Subcutaneous adipose tissue (tissue), 4 donors: ENCODE data around the gene SPRR2B. TPM values are rescaled to one million over a fixed set of nuclear protein-coding genes. Genes with fewer than 3 reads are reported as not detected.

Experiments
- CTCF ChIP-seq: fragments of 450-650 bp; IDR thresholded peaks from one replicate; pipeline ENCODE4 v1.5.1; 2016; ENCODE audit warnings: low read depth, mild to moderate bottlenecking, control low read depth, antibody characterized with exemption, moderate library complexity
- small RNA-seq: library from RNA; depleted of rRNA; stranded (forward); fragments of <200 nt; gene quantifications from one replicate; pipeline ENCODE3, GENCODE V24; 2016
- total RNA-seq, 4 donors: library from RNA; depleted of rRNA; stranded (reverse); fragments of >200 nt; gene quantifications; one replicate each; pipeline ENCODE4 v1.1.0, GENCODE V29; 2016

SPRR2B gene
- total RNA-seq, 4 donors from 2014 or later = not detected

GRCh38 chr1:153028766-153029165 is 42.6 kb downstream of the SPRR2B start:
- no peak for TF ChIP-seq CTCF

GRCh38 chr1:153025797-153026196 is 45.6 kb downstream of the SPRR2B start:
- TF ChIP-seq CTCF = no peak

DNA sequence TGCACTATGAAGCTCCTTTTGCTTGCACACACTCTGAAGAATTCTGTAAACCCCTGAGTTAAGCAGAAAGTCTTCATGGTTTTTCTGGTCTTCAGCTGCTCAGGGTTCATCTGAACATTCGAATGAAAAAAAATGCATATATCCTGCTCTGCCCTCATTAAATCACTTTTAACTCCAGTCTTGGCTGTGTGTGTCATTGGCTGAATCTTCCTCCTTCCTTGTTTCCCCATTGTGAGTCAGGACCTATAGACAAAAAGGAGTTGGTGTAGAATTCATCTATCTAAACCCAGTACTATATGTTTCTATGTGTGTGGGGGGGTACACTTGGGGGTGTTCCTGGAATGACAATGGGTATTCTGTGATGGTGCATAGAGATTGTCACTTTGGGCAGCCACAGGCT is 47.0 kb downstream of the SPRR2B start:
- TF ChIP-seq CTCF = no peak

DNA sequence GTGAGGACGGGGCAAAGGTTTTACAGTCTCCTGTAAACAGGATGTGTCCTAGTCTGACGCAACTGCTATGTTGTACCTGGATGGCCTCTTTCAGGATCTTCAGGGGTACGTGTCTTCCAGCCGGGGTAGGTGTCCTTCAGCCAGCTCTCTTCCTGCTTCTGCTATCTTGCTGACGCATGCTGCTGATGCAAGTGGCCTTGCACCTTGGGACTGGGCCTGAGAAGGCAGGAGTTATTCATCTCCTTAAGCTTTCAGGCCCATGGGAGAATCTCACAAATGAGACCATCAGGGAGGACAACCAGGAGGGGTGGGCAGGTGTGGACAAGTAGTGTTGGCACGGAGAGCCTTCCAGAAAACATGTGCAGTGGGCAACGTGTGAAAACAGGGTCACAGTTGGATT is 48.3 kb downstream of the SPRR2B start:
- TF ChIP-seq CTCF = no peak

Small RNA genes lying within 50 kb of the gene (small RNA-seq; reads per million reads assigned to genes)
- gene AL356867.1 = not detected

Other genes with a start within 250 kb of the SPRR2B start
- gene LCE1A, start 244.1 kb downstream of the SPRR2B start, total RNA-seq = not detected
- not detected for gene LCE6A, start 228.8 kb downstream of the SPRR2B start, total RNA-seq
- gene LCE7A, start 211.6 kb downstream of the SPRR2B start, total RNA-seq = not detected
- not detected for gene SMCP, start 193.3 kb downstream of the SPRR2B start, total RNA-seq
- gene IVL, start 163.1 kb downstream of the SPRR2B start, total RNA-seq = not detected
- gene SPRR5, start 124.4 kb downstream of the SPRR2B start, total RNA-seq = not detected
- gene SPRR4, start 101.0 kb downstream of the SPRR2B start, total RNA-seq = not detected
- gene SPRR1A, start 87.5 kb downstream of the SPRR2B start, total RNA-seq = not detected
- gene SPRR3, start 69.9 kb downstream of the SPRR2B start, total RNA-seq = not detected
- not detected for gene SPRR1B, start 40.4 kb downstream of the SPRR2B start, total RNA-seq
- not detected for gene SPRR2D, start 30.5 kb downstream of the SPRR2B start, total RNA-seq
- gene SPRR2A, start 14.1 kb downstream of the SPRR2B start, total RNA-seq = not detected
- gene SPRR2E, start 22.9 kb upstream of the SPRR2B start, total RNA-seq = not detected
- not detected for gene SPRR2F, start 41.9 kb upstream of the SPRR2B start, total RNA-seq
- not detected for gene SPRR2G, start 79.3 kb upstream of the SPRR2B start, total RNA-seq
- gene LELP1, start 131.8 kb upstream of the SPRR2B start, total RNA-seq = not detected
- not detected for gene PRR9, start 146.0 kb upstream of the SPRR2B start, total RNA-seq
- gene LORICRIN, start 188.1 kb upstream of the SPRR2B start, total RNA-seq = not detected
- not detected for gene PGLYRP3, start 241.3 kb upstream of the SPRR2B start, total RNA-seq